RWPE2 (cell line): ENCODE results near the gene ZNF792.
"Not testable (repeated sequence)": the region's sequence is repeated elsewhere in the genome, so short reads cannot be mapped to it uniquely, and the experiment has no call there.

Experiments
- ATAC-seq: fragments of 200-7000 bp; cut with Tn5 transposase; 3 replicates; pipeline ENCODE4 v1.9.1; 2021; ENCODE audit warnings: low read depth
- DNase-seq: peaks from one replicate; pipeline ENCODE4 v3.0.0-alpha.2; 2020; ENCODE audit warnings: low spot score
- H3K27ac ChIP-seq: fragments of 450-650 bp; 2 replicates; pipeline ENCODE4 v1.5.1; 2017; ENCODE audit warnings: mild to moderate bottlenecking; ENCODE audit not compliant: poor library complexity, severe bottlenecking
- H3K27me3 ChIP-seq: fragments of 250-450 bp; sonication (Bioruptor Pico); 2 replicates; pipeline ENCODE4 v1.5.1; 2021; ENCODE audit warnings: mild to moderate bottlenecking, moderate library complexity; ENCODE audit not compliant: insufficient read depth, poor library complexity, severe bottlenecking
- H3K36me3 ChIP-seq: fragments of 250-450 bp; sonication (Bioruptor Pico); 2 replicates; pipeline ENCODE4 v1.5.1; 2020; ENCODE audit warnings: low read depth, mild to moderate bottlenecking, moderate library complexity
- H3K4me1 ChIP-seq: fragments of 250-450 bp; sonication (Bioruptor Pico); 2 replicates; pipeline ENCODE4 v1.5.1; 2021; ENCODE audit warnings: mild to moderate bottlenecking, moderate library complexity; ENCODE audit not compliant: insufficient read depth, poor library complexity, severe bottlenecking
- H3K4me3 ChIP-seq: fragments of 250-450 bp; sonication (Bioruptor Pico); 2 replicates; pipeline ENCODE4 v1.5.1; 2021; ENCODE audit warnings: mild to moderate bottlenecking, moderate library complexity; ENCODE audit not compliant: severe bottlenecking
- H3K9me3 ChIP-seq: fragments of 250-450 bp; sonication (Bioruptor Pico); 2 replicates; pipeline ENCODE4 v1.5.1; 2021; ENCODE audit warnings: mild to moderate bottlenecking, moderate library complexity; ENCODE audit not compliant: severe bottlenecking
- CTCF ChIP-seq: fragments of 450-650 bp; IDR thresholded peaks from one replicate; pipeline ENCODE4 v1.5.1; 2017; ENCODE audit warnings: mild to moderate bottlenecking, moderate library complexity; ENCODE audit not compliant: poor library complexity, severe bottlenecking

ZNF792 gene

GRCh38 chr19:34926685-34927375 is 37.2 kb downstream of the ZNF792 start, which contains the start of gene ZNF30:
ZNF30 (plus strand) TSS chr19:34926903; CDS start chr19:34929948, 3,045 bp downstream.
- Histone ChIP-seq H3K4me3 (peak within 1 kb of the TSS; percentile 44), H3K4me1 (peaks cover 4% of the 10 kb centered on the region), H3K27me3 (no peaks in the 10 kb centered on the region), H3K9me3 (no peaks in the 10 kb centered on the region), H3K36me3 (peaks cover under 1% of the 10 kb centered on the region; the same call in 1 of the 2 replicates), H3K27ac (peak within 1 kb of the TSS; percentile 37)
- DNase-seq = peak; percentile 87
- TF ChIP-seq CTCF = no peak
- ATAC-seq = peak; percentile 99

GRCh38 chr19:34926361-34926684 is 37.7 kb downstream of the ZNF792 start:
- Histone ChIP-seq H3K27me3 (no peaks in the 10 kb centered on the region), H3K27ac (no peak overlapping the region), H3K36me3 (no peaks in the 10 kb centered on the region), H3K9me3 (no peaks in the 10 kb centered on the region), H3K4me3 (peak overlapping the region; percentile 44), H3K4me1 (peaks cover 4% of the 10 kb centered on the region)
- ATAC-seq (no peak), DNase-seq (no peak)
- no peak for TF ChIP-seq CTCF

GRCh38 chr19:34925278-34925855 is 38.7 kb downstream of the ZNF792 start:
- Histone ChIP-seq H3K4me3 (no peak overlapping the region), H3K9me3 (no peaks in the 10 kb centered on the region), H3K27me3 (no peaks in the 10 kb centered on the region), H3K27ac (no peak overlapping the region), H3K36me3 (no peaks in the 10 kb centered on the region), H3K4me1 (peaks cover 4% of the 10 kb centered on the region)
- DNase-seq (no peak), ATAC-seq (no peak)
- no peak for TF ChIP-seq CTCF

GRCh38 chr19:34920090-34920786 is 43.8 kb downstream of the ZNF792 start:
- H3K27ac ChIP-seq, DNase-seq, H3K9me3 ChIP-seq, H3K4me1 ChIP-seq, H3K36me3 ChIP-seq, ATAC-seq, H3K4me3 ChIP-seq, H3K27me3 ChIP-seq: not testable (repeated sequence)

- no peak for ATAC-seq
These were observed 45.8 kb downstream of the ZNF792 start for GRCh38 chr19:34918190-34918589.

GRCh38 chr19:34917144-34917543 is 46.9 kb downstream of the ZNF792 start:
- H3K27me3 ChIP-seq, DNase-seq, ATAC-seq, H3K9me3 ChIP-seq, H3K27ac ChIP-seq, H3K4me3 ChIP-seq, H3K36me3 ChIP-seq, H3K4me1 ChIP-seq: not testable (repeated sequence)

More at GRCh38 chr19:34918190-34918589, 45.8 kb downstream of the ZNF792 start:
- Histone ChIP-seq H3K27me3 (no peaks in the 10 kb centered on the region), H3K4me3 (no peak overlapping the region), H3K9me3 (peaks cover 4% of the 10 kb centered on the region), H3K27ac (no peak overlapping the region), H3K4me1 (no peaks in the 10 kb centered on the region), H3K36me3 (no peaks in the 10 kb centered on the region)
- DNase-seq = no peak
- TF ChIP-seq CTCF = no peak
